Measurements from ENCODE around the gene FARSA. TPM values are rescaled to one million over a fixed set of nuclear protein-coding genes. Genes with fewer than 3 reads are reported as not detected.
A peak's percentile ranks its signal among the peaks of the same experiment; 100 is the strongest.

Gene FARSA
- total RNA-seq, 1 donor from 2014 or later = 71.6 TPM

- Mint-ChIP-seq H3K4me3 (ENCODE audit: unreplicated experiment) (no peak overlapping the region), H3K27ac (ENCODE audit: unreplicated experiment) (peak overlapping the region; percentile 79), H3K4me1 (ENCODE audit: low read depth, unreplicated experiment) (peaks cover 7% of the 10 kb centered on the region), H3K9me3 (ENCODE audit: unreplicated experiment) (peaks cover 9% of the 10 kb centered on the region), H3K36me3 (ENCODE audit: unreplicated experiment) (no peaks in the 10 kb centered on the region), H3K27me3 (ENCODE audit: unreplicated experiment) (peaks cover 9% of the 10 kb centered on the region)
- peak; percentile 28 for DNase-seq
- TF ChIP-seq, protein P1, sequence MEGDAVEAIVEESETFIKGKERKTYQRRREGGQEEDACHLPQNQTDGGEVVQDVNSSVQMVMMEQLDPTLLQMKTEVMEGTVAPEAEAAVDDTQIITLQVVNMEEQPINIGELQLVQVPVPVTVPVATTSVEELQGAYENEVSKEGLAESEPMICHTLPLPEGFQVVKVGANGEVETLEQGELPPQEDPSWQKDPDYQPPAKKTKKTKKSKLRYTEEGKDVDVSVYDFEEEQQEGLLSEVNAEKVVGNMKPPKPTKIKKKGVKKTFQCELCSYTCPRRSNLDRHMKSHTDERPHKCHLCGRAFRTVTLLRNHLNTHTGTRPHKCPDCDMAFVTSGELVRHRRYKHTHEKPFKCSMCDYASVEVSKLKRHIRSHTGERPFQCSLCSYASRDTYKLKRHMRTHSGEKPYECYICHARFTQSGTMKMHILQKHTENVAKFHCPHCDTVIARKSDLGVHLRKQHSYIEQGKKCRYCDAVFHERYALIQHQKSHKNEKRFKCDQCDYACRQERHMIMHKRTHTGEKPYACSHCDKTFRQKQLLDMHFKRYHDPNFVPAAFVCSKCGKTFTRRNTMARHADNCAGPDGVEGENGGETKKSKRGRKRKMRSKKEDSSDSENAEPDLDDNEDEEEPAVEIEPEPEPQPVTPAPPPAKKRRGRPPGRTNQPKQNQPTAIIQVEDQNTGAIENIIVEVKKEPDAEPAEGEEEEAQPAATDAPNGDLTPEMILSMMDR (IDR thresholded peaks at IDR 0.05; ENCODE audit: partially characterized antibody, unreplicated experiment) = no peak
Measured at GRCh38 chr19:12975221-12975741, 41.8 kb upstream of the FARSA start.

DNA sequence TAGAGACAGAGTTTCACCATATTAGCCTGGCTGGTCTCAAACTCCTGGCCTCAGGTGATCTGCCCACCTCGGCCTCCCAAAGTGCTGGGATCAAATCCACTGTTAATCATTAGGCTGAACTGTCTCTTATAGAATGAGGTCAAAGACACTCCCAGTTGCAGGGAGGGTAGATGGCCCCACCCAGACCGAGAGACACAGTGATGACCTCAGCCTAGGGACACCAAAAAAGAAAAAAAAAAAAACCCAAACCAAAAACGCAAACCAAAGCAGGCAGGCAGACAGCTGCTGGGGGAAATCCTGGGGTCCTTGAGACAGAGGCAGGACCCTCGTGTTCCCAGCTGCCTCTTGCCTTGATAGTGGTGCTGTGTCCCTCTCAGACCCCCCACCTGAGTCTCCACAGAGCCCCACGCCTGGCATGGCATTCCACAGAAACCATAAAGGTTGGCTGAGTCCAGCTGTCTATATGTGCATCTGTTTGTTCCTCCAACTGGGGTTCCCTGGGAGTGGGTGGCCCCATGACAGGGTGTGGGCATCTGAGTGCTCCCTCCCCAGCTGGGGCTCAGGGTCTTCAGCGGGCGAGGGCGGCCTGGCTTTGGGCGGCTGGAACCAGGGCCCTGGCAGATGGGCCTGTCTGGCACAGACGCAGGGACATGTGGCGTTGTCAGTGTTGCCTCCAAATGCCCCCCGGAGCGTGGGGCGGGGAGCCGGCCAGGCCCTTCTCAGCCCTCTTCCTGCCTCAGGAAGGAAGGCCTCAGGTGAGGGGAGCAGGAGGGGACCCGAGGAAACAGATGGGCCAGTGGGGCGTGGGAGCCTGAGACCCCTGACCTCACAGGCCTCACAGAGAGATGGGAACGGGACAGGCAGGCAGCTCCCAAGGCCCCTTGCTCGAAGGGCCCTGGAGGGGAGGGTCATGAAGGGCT is 41.0 kb upstream of the FARSA start:
- H3K4me3 Mint-ChIP-seq (ENCODE audit: unreplicated experiment) = no peak overlapping the region
- H3K4me1 Mint-ChIP-seq (ENCODE audit: low read depth, unreplicated experiment) = peaks cover 7% of the 10 kb centered on the region
- H3K27ac Mint-ChIP-seq (ENCODE audit: unreplicated experiment) = peak overlapping the region; percentile 79
- H3K36me3 Mint-ChIP-seq (ENCODE audit: unreplicated experiment) = no peaks in the 10 kb centered on the region
- H3K27me3 Mint-ChIP-seq (ENCODE audit: unreplicated experiment) = peaks cover 13% of the 10 kb centered on the region
- peak; percentile 65 for DNase-seq
- TF ChIP-seq, protein P1 (IDR thresholded peaks at IDR 0.05; ENCODE audit: partially characterized antibody, unreplicated experiment) = no peak
- H3K9me3 Mint-ChIP-seq (ENCODE audit: unreplicated experiment) = peaks cover 9% of the 10 kb centered on the region

DNA sequence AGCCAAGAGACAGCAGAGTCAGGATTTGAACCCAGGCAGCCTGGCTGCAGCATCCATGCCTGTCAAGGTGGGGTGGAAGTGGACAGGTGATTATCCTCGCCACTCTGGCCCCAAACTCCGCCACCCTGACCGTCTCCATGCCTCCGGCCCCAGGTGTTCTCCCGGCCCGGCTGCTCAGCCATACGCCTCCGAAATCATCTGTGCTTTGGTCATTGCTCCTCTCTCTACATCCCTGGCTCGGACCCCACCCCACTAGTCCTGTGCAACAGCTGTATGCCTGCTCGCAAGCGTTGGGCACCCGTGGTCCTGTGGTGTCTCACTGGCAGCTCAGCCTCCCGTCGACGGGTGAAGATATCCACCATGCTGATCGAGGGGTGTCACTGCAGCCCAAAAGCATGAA is 39.7 kb upstream of the FARSA start:
- peaks cover 7% of the 10 kb centered on the region for H3K4me1 Mint-ChIP-seq (ENCODE audit: low read depth, unreplicated experiment)
- peaks cover 8% of the 10 kb centered on the region for H3K9me3 Mint-ChIP-seq (ENCODE audit: unreplicated experiment)
- TF ChIP-seq, protein P1 (IDR thresholded peaks at IDR 0.05; ENCODE audit: partially characterized antibody, unreplicated experiment) = no peak
- H3K4me3 Mint-ChIP-seq (ENCODE audit: unreplicated experiment) = no peak overlapping the region
- H3K27me3 Mint-ChIP-seq (ENCODE audit: unreplicated experiment) = peaks cover 12% of the 10 kb centered on the region
- no peak overlapping the region for H3K27ac Mint-ChIP-seq (ENCODE audit: unreplicated experiment)
- no peak for DNase-seq
- H3K36me3 Mint-ChIP-seq (ENCODE audit: unreplicated experiment) = no peaks in the 10 kb centered on the region

GRCh38 chr19:12970070-12970820 is 36.7 kb upstream of the FARSA start:
- Mint-ChIP-seq H3K36me3 (ENCODE audit: unreplicated experiment) (no peaks in the 10 kb centered on the region), H3K4me3 (ENCODE audit: unreplicated experiment) (no peak overlapping the region), H3K27me3 (ENCODE audit: unreplicated experiment) (peaks cover 11% of the 10 kb centered on the region), H3K4me1 (ENCODE audit: low read depth, unreplicated experiment) (peaks cover 5% of the 10 kb centered on the region), H3K9me3 (ENCODE audit: unreplicated experiment) (peaks cover 6% of the 10 kb centered on the region), H3K27ac (ENCODE audit: unreplicated experiment) (peak overlapping the region; percentile 59)
- TF ChIP-seq, protein P1 (IDR thresholded peaks at IDR 0.05; ENCODE audit: partially characterized antibody, unreplicated experiment) = no peak
- no peak for DNase-seq

All from glutamatergic neuron (in vitro differentiated cells).